Activated T-helper 2 cell treated with anti-CD3 and anti-CD28 coated beads, Interferon-gamma antibody, Interleukin-2, Interleukin-4, amounts not matched to agents 10 μg/mL and 5 μg/mL and 100 μg/mL, durations not matched to agents 14 hours and 24 hours and 36 hours (primary cell): ENCODE results near the gene NEUROD6. TPM values are rescaled to one million over a fixed set of nuclear protein-coding genes. Genes with fewer than 3 reads are reported as not detected.

ENCODE experiments used
- DNase-seq: peaks from one replicate; pipeline ENCODE4 v3.0.0; 2021; ENCODE audit warnings: low spot score
- H3K27ac Mint-ChIP-seq: one replicate; pipeline ENCODE4 v1.8.0; 2021; ENCODE audit warnings: mixed read lengths
- H3K27me3 Mint-ChIP-seq: one replicate; pipeline ENCODE4 v1.8.0; 2021; ENCODE audit warnings: low read depth, mixed read lengths
- H3K36me3 Mint-ChIP-seq: one replicate; pipeline ENCODE4 v1.8.0; 2021; ENCODE audit warnings: low read depth, mixed read lengths
- H3K4me1 Mint-ChIP-seq: one replicate; pipeline ENCODE4 v1.8.0; 2021; ENCODE audit warnings: low read depth, mixed read lengths
- H3K4me3 Mint-ChIP-seq: one replicate; pipeline ENCODE4 v1.8.0; 2021; ENCODE audit warnings: low read depth, mild to moderate bottlenecking, moderate library complexity, mixed read lengths
- H3K9me3 Mint-ChIP-seq: one replicate; pipeline ENCODE4 v1.8.0; 2021; ENCODE audit warnings: mixed read lengths
- intact Hi-C: fragments of 100-400 bp; cut with micrococcal nuclease; formaldehyde crosslinking; loops from one replicate; pipeline ENCODE4 v1.15.1; 2023
- total RNA-seq: library from RNA; stranded (reverse); gene quantifications from 2 replicates; pipeline ENCODE4 v1.2.3, GENCODE V29; 2022

The NEUROD6 gene
- not detected in 2 replicates for total RNA-seq

DNA sequence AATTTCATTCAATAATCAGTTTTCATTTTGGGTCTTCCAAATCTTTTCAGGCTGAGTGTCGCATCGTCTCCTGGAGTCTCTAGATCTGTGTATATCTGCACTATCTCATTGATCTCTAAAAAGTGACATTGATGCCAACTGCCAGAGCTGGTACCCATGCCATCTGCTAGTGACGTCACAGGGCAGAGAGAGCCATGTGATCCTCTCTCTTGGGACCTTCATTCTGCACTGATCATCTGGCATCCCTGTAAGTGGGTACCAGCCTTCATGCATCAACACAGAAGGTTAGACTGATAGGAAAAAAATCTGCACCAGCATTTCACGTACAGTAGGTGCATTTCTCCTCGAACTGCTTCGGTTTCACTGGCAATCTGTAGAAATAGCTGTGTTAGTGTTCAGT, at the start of gene NEUROD6:
Gene NEUROD6 (minus strand): TSS at position 124 of the 400 bp plus-strand sequence. CDS start 1,458 bp downstream, outside the sequence.
- no peak for DNase-seq
- no peak within 1 kb of the TSS for H3K4me3 Mint-ChIP-seq
- H3K27me3 Mint-ChIP-seq: peaks cover 5% of the 10 kb centered on the region
- no peaks in the 10 kb centered on the region for H3K4me1 Mint-ChIP-seq
- H3K36me3 Mint-ChIP-seq: no peaks in the 10 kb centered on the region
- no peaks in the 10 kb centered on the region for H3K9me3 Mint-ChIP-seq
- intact Hi-C loops: no loop called here
- no peak within 1 kb of the TSS for H3K27ac Mint-ChIP-seq

DNA sequence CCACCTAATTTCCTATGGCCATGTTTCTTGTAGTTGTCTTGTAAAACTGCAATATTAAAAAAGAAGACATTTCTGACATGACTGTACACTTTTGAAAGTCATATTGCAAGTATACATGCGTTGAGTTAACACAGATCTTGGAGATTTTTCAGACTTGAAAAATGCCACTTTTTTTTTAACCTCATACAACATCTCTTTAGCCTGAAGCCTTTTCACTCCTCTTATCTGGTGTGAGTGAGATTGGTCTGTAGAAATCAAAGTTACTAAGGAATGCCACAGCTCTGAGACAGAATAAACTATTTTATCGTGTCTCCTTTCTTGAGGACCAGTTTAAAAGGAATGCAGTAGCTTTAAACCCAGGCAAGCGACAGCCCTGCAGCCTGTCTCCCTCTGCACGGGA, 43.9 kb upstream of the NEUROD6 start:
- no peak overlapping the region for H3K27ac Mint-ChIP-seq
- H3K4me1 Mint-ChIP-seq: no peaks in the 10 kb centered on the region
- H3K4me3 Mint-ChIP-seq: no peak overlapping the region
- no peaks in the 10 kb centered on the region for H3K36me3 Mint-ChIP-seq
- intact Hi-C loops: no loop called here
- H3K27me3 Mint-ChIP-seq: no peaks in the 10 kb centered on the region
- no peak for DNase-seq
- no peaks in the 10 kb centered on the region for H3K9me3 Mint-ChIP-seq

DNA sequence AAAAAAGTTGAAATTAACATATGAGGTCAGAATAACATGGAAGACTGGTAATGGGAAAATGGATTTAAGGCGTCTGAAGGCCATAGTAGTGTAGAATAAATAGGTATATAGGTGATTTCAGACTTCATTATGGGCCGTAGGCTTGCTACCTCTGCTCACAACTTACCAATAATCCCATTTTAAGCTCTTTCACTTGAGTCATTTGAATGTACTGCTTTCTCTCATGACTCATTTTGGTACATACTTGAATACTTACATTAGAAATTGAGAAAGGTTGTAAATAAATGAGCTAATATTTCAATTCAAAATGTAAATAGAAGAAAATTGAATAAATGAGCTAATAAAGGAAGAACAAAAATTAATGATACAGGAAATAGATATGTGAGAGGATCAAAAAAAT, 42.2 kb upstream of the NEUROD6 start:
- Mint-ChIP-seq H3K4me3 (no peak overlapping the region), H3K9me3 (no peaks in the 10 kb centered on the region), H3K36me3 (no peaks in the 10 kb centered on the region), H3K27me3 (no peaks in the 10 kb centered on the region), H3K27ac (no peak overlapping the region), H3K4me1 (no peaks in the 10 kb centered on the region)
- intact Hi-C loops: no loop called here
- DNase-seq: no peak

DNA sequence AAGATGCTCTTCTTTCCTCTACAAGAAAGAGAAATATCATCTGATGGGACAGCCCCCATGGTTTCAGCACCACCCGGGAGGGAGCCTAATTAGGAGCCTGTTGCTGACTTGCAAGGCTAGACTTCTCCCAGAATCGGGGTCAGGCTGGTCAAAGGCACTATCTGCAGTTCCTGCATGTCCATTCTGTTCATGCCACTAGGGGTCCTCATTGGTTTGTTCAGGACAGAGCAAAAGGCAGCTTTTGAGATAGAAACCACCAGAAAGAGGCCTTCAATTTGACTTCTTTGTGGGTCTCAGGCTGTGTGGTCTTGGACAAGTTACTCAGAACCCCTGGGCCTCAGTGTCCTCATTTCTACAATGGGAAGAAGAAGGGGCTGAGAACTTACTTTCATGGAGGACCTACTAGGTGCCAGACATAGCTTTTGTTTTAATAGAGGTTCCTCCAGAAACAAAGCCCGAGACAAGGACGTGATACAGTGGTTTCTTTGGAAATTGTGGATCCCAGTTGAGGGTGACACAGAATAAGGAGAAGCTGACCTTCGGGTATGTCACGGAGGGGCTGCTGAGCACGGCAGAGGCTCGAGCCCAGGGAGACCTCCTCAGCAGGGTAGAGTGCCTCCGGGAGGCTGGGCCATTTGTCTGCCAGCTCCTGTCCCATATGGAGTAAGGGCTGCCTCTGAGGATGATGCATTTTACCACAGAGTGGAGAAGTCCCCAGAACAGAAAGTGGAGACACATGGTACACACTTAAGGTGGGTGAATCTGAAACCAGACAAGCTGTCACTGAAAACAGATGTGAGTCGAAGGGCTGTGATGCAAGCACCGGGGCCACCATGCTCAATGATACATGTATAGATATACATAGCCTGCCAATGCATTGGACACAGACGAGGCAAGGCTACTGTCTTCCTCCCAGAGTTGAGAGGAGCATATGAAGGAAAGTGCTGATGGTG, 33.1 kb upstream of the NEUROD6 start:
- no peaks in the 10 kb centered on the region for H3K9me3 Mint-ChIP-seq
- no peaks in the 10 kb centered on the region for H3K4me1 Mint-ChIP-seq
- no peaks in the 10 kb centered on the region for H3K36me3 Mint-ChIP-seq
- no peaks in the 10 kb centered on the region for H3K27me3 Mint-ChIP-seq
- DNase-seq: no peak
- no peak overlapping the region for H3K27ac Mint-ChIP-seq
- intact Hi-C loops: no loop called here
- no peak overlapping the region for H3K4me3 Mint-ChIP-seq

DNA sequence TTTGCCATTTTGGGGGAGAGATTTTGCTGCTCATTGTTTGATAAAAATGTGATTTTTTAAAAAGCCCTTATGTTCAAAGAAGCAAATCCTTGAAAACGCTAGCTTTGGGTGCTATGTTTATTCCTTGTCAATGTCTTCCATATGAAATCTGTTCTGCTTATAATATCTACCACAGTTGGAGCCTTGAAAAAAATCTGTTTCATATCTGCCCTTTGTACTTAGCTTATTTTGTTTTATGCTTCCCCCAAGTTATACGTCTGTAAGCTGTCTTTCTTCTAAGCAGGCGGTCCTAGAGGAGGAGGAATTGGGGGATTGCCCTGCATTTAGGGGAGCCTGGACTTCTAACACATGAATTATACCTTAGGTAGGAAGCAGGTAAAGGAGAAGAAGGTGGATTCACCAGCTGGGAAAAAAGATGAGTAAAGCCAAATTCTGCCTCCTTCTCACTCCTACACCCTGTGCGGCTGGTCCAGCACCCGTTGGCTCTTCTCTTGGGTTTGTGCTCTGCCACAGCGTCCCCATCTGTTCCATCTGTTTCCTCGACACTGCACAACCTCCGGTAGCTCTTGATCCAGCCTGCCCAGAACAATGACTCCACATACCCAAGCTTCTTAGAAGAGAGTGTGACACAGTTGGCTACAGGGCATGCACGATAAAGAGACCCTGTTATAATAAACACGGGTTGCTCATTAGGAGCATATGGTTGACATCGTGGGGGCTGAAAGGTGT, 31.9 kb upstream of the NEUROD6 start:
- Mint-ChIP-seq H3K4me1 (no peaks in the 10 kb centered on the region), H3K9me3 (no peaks in the 10 kb centered on the region), H3K4me3 (no peak overlapping the region), H3K36me3 (no peaks in the 10 kb centered on the region), H3K27ac (no peak overlapping the region), H3K27me3 (no peaks in the 10 kb centered on the region)
- intact Hi-C loops: no loop called here
- DNase-seq: no peak

DNA sequence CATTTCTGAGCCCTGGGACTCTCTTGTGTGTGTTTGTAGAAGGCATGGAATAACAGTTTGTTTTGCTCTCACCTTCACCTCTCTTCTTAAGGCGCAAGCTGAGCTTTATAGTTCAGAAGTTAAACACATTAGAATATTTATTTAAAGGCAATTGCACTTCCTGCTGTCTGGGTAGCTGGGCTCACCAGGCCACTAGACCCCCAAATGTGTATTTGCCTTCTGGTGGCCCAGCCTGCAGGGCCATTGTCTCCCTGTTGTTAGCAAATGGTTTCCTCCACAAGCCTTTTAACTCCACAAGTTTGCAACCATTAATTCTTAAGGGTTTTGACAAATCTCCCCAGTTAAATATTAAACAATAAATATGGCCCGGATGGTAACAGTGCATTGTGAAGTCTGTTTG, 31.1 kb upstream of the NEUROD6 start:
- no peaks in the 10 kb centered on the region for H3K27me3 Mint-ChIP-seq
- intact Hi-C loops: no loop called here

DNA sequence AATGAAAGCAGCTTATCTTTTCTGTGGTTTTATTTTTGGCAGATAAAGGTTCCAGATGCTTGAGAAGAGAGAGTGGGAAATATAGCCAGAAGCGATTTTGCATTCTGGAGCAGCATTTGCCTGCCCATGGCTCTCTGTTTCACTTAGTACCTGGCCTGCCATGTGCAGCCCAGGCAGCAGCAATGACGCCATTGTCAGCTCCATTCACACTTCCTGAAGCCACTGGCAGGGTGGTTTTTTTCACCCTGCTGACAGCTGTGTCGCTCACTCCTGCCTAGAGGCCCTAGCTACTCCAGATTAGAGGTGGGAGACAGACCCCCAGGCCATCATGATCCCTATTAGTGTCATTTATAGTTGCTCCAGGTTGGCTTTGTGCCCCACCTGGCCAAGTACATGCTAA, 30.1 kb upstream of the NEUROD6 start:
- no peak overlapping the region for H3K4me3 Mint-ChIP-seq
- intact Hi-C loops: no loop called here
- no peaks in the 10 kb centered on the region for H3K27me3 Mint-ChIP-seq
- no peaks in the 10 kb centered on the region for H3K4me1 Mint-ChIP-seq
- no peak overlapping the region for H3K27ac Mint-ChIP-seq
- no peaks in the 10 kb centered on the region for H3K9me3 Mint-ChIP-seq
- DNase-seq: no peak
- no peaks in the 10 kb centered on the region for H3K36me3 Mint-ChIP-seq

More for the DNA sequence above, 31.1 kb upstream of the NEUROD6 start:
- H3K4me1 Mint-ChIP-seq: no peaks in the 10 kb centered on the region
- H3K27ac Mint-ChIP-seq: no peak overlapping the region
- DNase-seq: no peak
- no peaks in the 10 kb centered on the region for H3K9me3 Mint-ChIP-seq
- H3K36me3 Mint-ChIP-seq: no peaks in the 10 kb centered on the region
- H3K4me3 Mint-ChIP-seq: no peak overlapping the region

DNA sequence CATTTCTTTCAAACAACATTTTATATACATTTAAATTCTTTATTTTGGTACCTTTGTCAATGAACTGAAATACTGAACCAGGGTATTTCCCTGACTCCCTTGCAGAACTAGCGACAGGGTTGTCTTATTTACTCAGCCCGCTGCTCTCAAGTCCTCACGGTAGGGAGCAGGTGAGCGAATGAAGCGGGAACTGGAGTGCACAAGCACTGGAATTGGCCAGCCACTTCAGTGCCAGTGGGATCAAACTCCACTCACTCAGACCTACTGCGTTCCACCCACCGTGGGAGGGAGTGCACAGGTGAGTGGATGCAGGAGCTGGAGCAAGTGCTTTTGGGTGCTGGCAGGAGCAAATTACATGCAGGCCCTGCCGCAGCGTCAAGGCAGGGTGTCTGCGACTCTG, 28.1 kb upstream of the NEUROD6 start:
- H3K27ac Mint-ChIP-seq: no peak overlapping the region
- H3K4me3 Mint-ChIP-seq: no peak overlapping the region
- intact Hi-C loops: no loop called here
- no peaks in the 10 kb centered on the region for H3K27me3 Mint-ChIP-seq
- no peaks in the 10 kb centered on the region for H3K36me3 Mint-ChIP-seq
- no peaks in the 10 kb centered on the region for H3K4me1 Mint-ChIP-seq
- DNase-seq: no peak
- H3K9me3 Mint-ChIP-seq: no peaks in the 10 kb centered on the region

DNA sequence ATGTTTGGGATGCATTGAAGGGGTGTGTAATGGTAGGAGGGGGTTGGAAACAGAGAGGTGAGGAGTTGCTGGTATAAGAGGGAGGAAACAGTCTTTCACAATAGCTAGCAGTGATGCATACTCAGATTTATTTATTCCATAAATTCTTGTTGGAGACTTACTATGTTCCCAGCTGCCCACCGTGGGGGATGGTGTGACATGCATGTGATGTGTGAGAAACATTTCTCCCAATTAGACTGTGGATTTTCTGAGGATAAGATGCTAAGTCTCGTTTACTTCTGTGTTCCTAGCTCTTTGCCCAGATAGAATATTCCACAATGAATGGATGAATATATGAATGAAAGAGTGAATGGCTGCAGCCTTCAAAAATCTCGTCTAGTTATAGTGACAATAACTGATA, 23.0 kb upstream of the NEUROD6 start:
- DNase-seq: no peak
- no peaks in the 10 kb centered on the region for H3K36me3 Mint-ChIP-seq
- H3K27me3 Mint-ChIP-seq: no peaks in the 10 kb centered on the region
- intact Hi-C loops: no loop called here
- H3K9me3 Mint-ChIP-seq: no peaks in the 10 kb centered on the region
- no peaks in the 10 kb centered on the region for H3K4me1 Mint-ChIP-seq
- H3K4me3 Mint-ChIP-seq: no peak overlapping the region
- no peak overlapping the region for H3K27ac Mint-ChIP-seq

DNA sequence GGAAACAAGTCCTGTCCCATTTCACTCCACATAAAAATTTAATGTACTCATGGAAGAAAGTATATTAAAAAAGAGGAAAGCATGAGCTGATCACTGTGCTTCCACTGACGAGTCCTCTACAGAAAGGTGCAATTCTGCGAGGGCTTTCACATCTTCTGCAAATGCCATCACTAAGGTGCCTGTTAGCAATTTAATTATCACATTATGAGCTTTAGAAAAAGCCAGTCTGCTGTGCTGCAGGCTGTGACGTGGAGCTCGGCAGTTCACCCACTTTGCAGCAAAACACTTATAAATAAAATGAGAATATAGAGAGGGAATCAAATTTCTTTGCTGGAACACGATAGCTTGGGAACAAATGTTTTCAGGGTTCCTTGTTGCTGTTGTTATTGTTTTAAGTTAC, 22.5 kb upstream of the NEUROD6 start:
- Mint-ChIP-seq H3K27me3 (no peaks in the 10 kb centered on the region), H3K4me3 (no peak overlapping the region)
- intact Hi-C loops: no loop called here

DNA sequence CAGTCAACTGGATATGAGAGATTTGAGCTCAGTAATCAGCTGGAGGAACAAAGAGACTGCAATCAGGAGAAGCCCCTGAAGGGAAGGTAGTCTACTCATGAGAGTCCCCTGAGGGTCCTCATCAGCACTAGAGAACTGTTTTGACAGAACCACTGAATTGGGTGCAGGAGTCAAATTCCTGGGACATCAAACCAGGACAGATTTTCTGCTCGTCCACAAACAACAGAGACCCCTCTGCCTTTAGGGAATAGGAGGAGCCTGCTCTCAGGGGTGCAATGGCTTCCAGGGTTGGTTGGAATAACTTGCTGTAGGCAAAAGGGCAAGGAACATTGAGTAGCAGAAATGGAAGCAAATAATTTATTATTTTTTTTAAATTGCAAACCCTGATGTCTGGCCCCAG, 21.9 kb upstream of the NEUROD6 start:
- no peaks in the 10 kb centered on the region for H3K4me1 Mint-ChIP-seq
- H3K9me3 Mint-ChIP-seq: no peaks in the 10 kb centered on the region
- intact Hi-C loops: no loop called here
- no peak overlapping the region for H3K4me3 Mint-ChIP-seq
- no peaks in the 10 kb centered on the region for H3K36me3 Mint-ChIP-seq
- H3K27me3 Mint-ChIP-seq: no peaks in the 10 kb centered on the region
- no peak overlapping the region for H3K27ac Mint-ChIP-seq
- DNase-seq: no peak

More for the DNA sequence above, 22.5 kb upstream of the NEUROD6 start:
- Mint-ChIP-seq H3K27ac (no peak overlapping the region), H3K9me3 (no peaks in the 10 kb centered on the region), H3K36me3 (no peaks in the 10 kb centered on the region), H3K4me1 (no peaks in the 10 kb centered on the region)
- DNase-seq: no peak

DNA sequence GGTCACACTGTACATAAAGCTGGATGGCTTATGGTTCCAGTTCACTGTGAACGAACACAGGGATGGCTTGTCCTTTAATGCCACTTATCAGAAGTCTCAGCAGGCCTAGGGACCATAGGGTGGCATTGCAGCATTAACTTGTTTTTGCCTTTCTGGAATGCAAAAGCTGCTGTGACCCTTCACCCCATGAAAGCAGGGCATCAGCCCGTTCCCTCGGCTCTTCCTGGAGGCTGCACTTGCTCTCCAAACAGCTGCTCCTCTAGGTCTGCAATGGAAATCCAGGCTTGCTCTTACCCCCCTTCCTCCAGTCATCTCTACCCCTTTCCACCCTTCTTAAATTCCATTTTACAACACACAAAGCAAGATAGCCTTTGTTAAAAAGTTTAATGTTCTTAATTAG, 17.9 kb upstream of the NEUROD6 start:
- Mint-ChIP-seq H3K4me3 (no peak overlapping the region), H3K9me3 (no peaks in the 10 kb centered on the region), H3K36me3 (no peaks in the 10 kb centered on the region), H3K27me3 (no peaks in the 10 kb centered on the region), H3K4me1 (no peaks in the 10 kb centered on the region), H3K27ac (no peak overlapping the region)
- intact Hi-C loops: no loop called here
- no peak for DNase-seq

DNA sequence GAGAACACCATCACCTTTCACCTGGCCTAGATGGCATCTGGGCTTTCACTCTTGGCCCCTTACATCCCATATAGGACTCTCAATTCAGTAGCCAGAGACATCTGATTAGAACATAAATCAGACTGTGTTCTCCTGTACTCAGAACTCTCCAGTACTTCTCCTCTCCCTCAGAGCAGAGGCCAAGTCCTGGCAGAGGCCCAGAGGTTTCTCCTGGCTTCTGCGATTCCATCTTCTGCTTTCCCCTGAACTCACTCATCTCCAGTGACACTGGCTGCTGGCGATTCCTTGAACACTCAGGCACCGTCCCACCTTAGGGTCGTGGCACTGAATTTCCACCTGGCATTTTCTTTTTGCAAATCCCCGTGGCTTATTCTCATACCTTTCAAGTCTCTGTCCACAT, 4.9 kb upstream of the NEUROD6 start:
- no peak for DNase-seq
- H3K27ac Mint-ChIP-seq: no peak overlapping the region
- intact Hi-C loops: no loop called here
- no peak overlapping the region for H3K4me3 Mint-ChIP-seq
- no peaks in the 10 kb centered on the region for H3K9me3 Mint-ChIP-seq
- no peaks in the 10 kb centered on the region for H3K36me3 Mint-ChIP-seq
- no peaks in the 10 kb centered on the region for H3K27me3 Mint-ChIP-seq
- H3K4me1 Mint-ChIP-seq: no peaks in the 10 kb centered on the region
